ENCODE data around the gene SPDEF. TPM values are rescaled to one million over a fixed set of nuclear protein-coding genes. Genes with fewer than 3 reads are reported as not detected.
A peak's percentile ranks its signal among the peaks of the same experiment; 100 is the strongest.

The SPDEF gene
- total and polyA plus RNA-seq, 11 donors: 0.12 to 0.46 (median 0.23) TPM; not detected in 2

- Histone ChIP-seq H3K9me3 (peaks cover 0 to 11% (median 1%) of the 10 kb centered on the region in 12 donors), H3K4me1 (peaks cover 0 to 8% (median 0%) of the 10 kb centered on the region in 12 donors), H3K27ac (no peak overlapping the region), H3K27me3 (peaks cover 0 to 15% (median 0%) of the 10 kb centered on the region in 9 donors), H3K4me3 (no peak overlapping the region), H3K36me3 (no peaks in the 10 kb centered on the region)
- no peak for ATAC-seq
- 82 to 87% (median 86%) methylated on average over 8 of the region's 8 CpGs for WGBS, 4 donors
- DNase-seq: no peak
- intact Hi-C loops (cut with DNase I): no loop called here
- TF ChIP-seq POLR2A (IDR thresholded peaks at IDR 0.05): no peak
- TF ChIP-seq, protein P1, sequence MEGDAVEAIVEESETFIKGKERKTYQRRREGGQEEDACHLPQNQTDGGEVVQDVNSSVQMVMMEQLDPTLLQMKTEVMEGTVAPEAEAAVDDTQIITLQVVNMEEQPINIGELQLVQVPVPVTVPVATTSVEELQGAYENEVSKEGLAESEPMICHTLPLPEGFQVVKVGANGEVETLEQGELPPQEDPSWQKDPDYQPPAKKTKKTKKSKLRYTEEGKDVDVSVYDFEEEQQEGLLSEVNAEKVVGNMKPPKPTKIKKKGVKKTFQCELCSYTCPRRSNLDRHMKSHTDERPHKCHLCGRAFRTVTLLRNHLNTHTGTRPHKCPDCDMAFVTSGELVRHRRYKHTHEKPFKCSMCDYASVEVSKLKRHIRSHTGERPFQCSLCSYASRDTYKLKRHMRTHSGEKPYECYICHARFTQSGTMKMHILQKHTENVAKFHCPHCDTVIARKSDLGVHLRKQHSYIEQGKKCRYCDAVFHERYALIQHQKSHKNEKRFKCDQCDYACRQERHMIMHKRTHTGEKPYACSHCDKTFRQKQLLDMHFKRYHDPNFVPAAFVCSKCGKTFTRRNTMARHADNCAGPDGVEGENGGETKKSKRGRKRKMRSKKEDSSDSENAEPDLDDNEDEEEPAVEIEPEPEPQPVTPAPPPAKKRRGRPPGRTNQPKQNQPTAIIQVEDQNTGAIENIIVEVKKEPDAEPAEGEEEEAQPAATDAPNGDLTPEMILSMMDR (IDR thresholded peaks at IDR 0.05): no peak
Observed at GRCh38 chr6:34514112-34514511, 42.0 kb downstream of the SPDEF start.

DNA sequence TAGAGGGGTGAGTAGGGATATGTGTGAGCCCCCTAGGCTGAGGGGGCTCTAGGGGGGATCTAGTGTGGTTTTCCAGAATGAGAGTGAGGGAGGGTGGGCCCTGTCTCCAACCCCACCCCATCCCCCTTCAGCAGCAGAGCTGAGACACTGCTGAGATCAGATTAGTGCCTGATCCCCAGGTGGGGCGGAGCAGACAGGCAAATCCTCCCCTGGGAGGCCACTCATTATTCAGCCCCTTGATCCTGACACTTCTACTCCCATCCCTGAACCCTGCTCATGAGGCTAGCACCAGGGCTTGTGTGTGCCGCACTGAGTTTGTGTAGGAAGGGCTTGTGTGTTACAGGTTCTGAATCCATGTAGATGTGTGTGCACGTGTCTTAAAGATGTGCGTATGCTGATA lies 42.5 kb downstream of the SPDEF start:
- Histone ChIP-seq H3K4me1 (peaks cover 0 to 8% (median 0%) of the 10 kb centered on the region in 12 donors), H3K9me3 (peaks cover 0 to 14% (median 2%) of the 10 kb centered on the region in 12 donors), H3K4me3 (no peak overlapping the region), H3K27ac (no peak overlapping the region), H3K27me3 (peaks cover 0 to 15% (median 0%) of the 10 kb centered on the region in 9 donors), H3K36me3 (no peaks in the 10 kb centered on the region)
- no peak for DNase-seq
- intact Hi-C loops (cut with DNase I): no loop called here
- TF ChIP-seq POLR2A (IDR thresholded peaks at IDR 0.05): no peak
- TF ChIP-seq, protein P1 (IDR thresholded peaks at IDR 0.05): no peak
- 88 to 92% (median 90%) methylated on average over 4 of the region's 4 CpGs for WGBS, 4 donors
- ATAC-seq: no peak

DNA sequence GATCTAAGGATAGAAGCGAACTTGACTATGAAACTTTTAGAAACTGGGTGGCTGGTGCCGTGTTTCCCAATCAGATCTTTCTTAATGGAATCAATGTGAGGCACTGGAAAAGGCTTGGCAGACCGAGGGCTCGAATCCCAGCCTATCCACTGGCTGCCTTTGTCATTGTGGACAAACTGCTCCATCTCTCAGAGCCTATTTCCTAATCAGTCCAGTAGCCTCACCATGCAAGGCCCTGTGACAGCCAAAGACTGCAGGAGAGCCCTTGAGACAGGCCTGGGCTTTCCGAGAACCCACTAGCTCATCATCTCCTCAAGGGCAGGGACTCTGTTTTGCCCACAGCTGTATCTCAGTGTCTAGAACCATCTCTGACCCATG lies 43.4 kb downstream of the SPDEF start:
- intact Hi-C loops (cut with DNase I): no loop called here
- H3K4me3 ChIP-seq: no peak overlapping the region
- H3K9me3 ChIP-seq: peaks cover 0 to 14% (median 2%) of the 10 kb centered on the region in 12 donors
- ATAC-seq (no peak), DNase-seq (no peak)
- peaks cover 0 to 15% (median 0%) of the 10 kb centered on the region in 9 donors for H3K27me3 ChIP-seq
- no peak for TF ChIP-seq POLR2A (IDR thresholded peaks at IDR 0.05)
- TF ChIP-seq, protein P1 (IDR thresholded peaks at IDR 0.05): no peak
- WGBS, 4 donors: 81 to 93% (median 88%) methylated on average over 5 of the region's 5 CpGs
- H3K4me1 ChIP-seq: peaks cover 0 to 8% (median 0%) of the 10 kb centered on the region in 12 donors
- no peaks in the 10 kb centered on the region for H3K36me3 ChIP-seq
- H3K27ac ChIP-seq: no peak overlapping the region

DNA sequence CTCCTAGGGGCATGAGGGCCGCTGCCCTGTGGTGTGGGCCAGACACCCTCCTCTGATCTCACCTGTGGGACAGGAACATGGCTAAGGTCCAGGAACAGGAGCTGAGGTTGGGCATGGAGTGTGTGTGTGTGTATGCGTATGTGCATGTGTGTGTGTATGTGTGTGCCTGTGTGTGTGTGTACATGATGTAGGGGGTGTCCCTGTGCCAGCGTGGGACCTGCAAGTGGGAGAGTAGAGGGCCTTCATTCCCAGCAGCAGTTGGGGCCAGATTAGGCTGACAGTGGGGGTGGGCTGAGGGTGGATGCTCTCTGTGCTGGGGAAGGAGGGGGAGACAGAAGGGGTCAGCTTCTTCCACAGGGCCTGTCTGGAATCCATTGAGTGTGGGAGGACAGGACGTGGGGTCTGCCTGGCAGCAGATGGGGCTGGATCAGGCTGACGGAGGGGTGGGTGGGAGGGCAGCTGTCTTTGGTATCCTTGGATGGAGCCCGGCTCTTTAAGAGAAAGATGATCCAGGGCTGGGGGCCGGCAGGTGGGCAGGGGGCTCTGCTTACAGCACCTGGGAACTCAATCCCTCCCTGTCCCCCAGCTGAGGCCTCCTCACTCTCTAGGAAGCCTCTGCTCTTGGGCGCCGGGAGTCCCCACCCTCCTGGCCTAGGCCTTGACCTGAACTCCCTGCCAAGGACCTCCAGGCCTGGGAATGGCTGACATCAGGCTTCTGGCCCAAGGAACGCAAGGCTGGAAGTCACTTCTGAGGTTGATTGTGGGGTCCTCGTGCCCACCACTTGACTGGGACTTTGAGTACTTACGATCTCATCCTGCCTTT lies 44.0 kb downstream of the SPDEF start:
- peaks cover 0 to 14% (median 2%) of the 10 kb centered on the region in 12 donors for H3K9me3 ChIP-seq
- WGBS, 4 donors: 63 to 65% (median 64%) methylated on average over 11 to 12 of the region's 12 CpGs
- DNase-seq: peak in 1 of 5 donors; percentile 42
- no peak overlapping the region for H3K27ac ChIP-seq
- intact Hi-C loops (cut with DNase I): no loop called here
- ATAC-seq: no peak
- peaks cover 0 to 8% (median 0%) of the 10 kb centered on the region in 12 donors for H3K4me1 ChIP-seq
- H3K27me3 ChIP-seq: peaks cover 0 to 15% (median 0%) of the 10 kb centered on the region in 9 donors
- no peaks in the 10 kb centered on the region for H3K36me3 ChIP-seq
- H3K4me3 ChIP-seq: no peak overlapping the region
- TF ChIP-seq, protein P1 (IDR thresholded peaks at IDR 0.05): no peak
- TF ChIP-seq POLR2A (IDR thresholded peaks at IDR 0.05): no peak

Measured in heart left ventricle (tissue), 16 donors.